Sigmoid colon (tissue), 4 donors: ENCODE data around the gene TOMM7.

Source experiments
- CTCF ChIP-seq, 4 experiments: fragments of 450-650 bp in 3 of 4; fragments of 200-600 bp in 1 of 4; IDR thresholded peaks; one replicate each; pipeline ENCODE4 v1.5.1; 2016 to 2019; ENCODE audit warnings: antibody characterized with exemption in 4 of 4, mild to moderate bottlenecking in 3 of 4, moderate library complexity in 2 of 4
- EP300 ChIP-seq, 4 donors: sonication (generic); formaldehyde crosslinking; IDR thresholded peaks; one replicate each; pipeline ENCODE4 v1.6.1; 2017; ENCODE audit warnings: antibody characterized with exemption in 4 of 4
- POLR2AphosphoS5 ChIP-seq, 4 donors: sonication (generic); formaldehyde crosslinking; IDR thresholded peaks; one replicate each; pipeline ENCODE4 v1.6.1; 2017; ENCODE audit warnings: antibody characterized with exemption in 4 of 4

- TF ChIP-seq POLR2AphosphoS5 (IDR thresholded peaks at IDR 0.05) (no peak), EP300 (IDR thresholded peaks at IDR 0.05) (no peak), CTCF (IDR thresholded peaks at IDR 0.05) (no peak)
Observed at GRCh38 chr7:22805227-22805626, 17.4 kb downstream of the TOMM7 start.
